HG02970 (cell line): ENCODE data around the gene NDFIP2.
"Not testable (repeated sequence)": the region's sequence is repeated elsewhere in the genome, so short reads cannot be mapped to it uniquely, and the experiment has no call there.

Experiments
- ATAC-seq: cut with Tn5 transposase; IDR thresholded peaks from one replicate; pipeline ENCODE4 v1.9.1; 2021; ENCODE audit warnings: mild to moderate bottlenecking, moderate library complexity, moderate number of reproducible peaks; ENCODE audit not compliant: unreplicated experiment, low FRiP score

Gene NDFIP2

GRCh38 chr13:79585033-79585432 is 104.1 kb downstream of the NDFIP2 start:
- no peak for ATAC-seq

GRCh38 chr13:79589603-79590393 is 108.8 kb downstream of the NDFIP2 start:
- ATAC-seq: no peak

GRCh38 chr13:79590394-79590676 is 109.4 kb downstream of the NDFIP2 start:
- no peak for ATAC-seq

GRCh38 chr13:79591493-79591892 is 110.5 kb downstream of the NDFIP2 start:
- ATAC-seq: no peak

- no peak for ATAC-seq
Observed at GRCh38 chr13:79593121-79593520, 112.2 kb downstream of the NDFIP2 start.

GRCh38 chr13:79593641-79594275 is 112.8 kb downstream of the NDFIP2 start:
- ATAC-seq: no peak

GRCh38 chr13:79600146-79600545 is 119.2 kb downstream of the NDFIP2 start:
- ATAC-seq: not testable (repeated sequence)

GRCh38 chr13:79602936-79603335 is 122.0 kb downstream of the NDFIP2 start:
- ATAC-seq: no peak

- ATAC-seq: no peak
Observed at GRCh38 chr13:79604752-79605151, 123.8 kb downstream of the NDFIP2 start.
